HG03064 (cell line): Measurements from ENCODE around the gene PCCA.
"Not testable (repeated sequence)": the region's sequence is repeated elsewhere in the genome, so short reads cannot be mapped to it uniquely, and the experiment has no call there.

Source experiments
- ATAC-seq: cut with Tn5 transposase; IDR thresholded peaks from one replicate; pipeline ENCODE4 v1.9.1; 2021; ENCODE audit warnings: low read depth; ENCODE audit not compliant: unreplicated experiment

Gene PCCA

DNA sequence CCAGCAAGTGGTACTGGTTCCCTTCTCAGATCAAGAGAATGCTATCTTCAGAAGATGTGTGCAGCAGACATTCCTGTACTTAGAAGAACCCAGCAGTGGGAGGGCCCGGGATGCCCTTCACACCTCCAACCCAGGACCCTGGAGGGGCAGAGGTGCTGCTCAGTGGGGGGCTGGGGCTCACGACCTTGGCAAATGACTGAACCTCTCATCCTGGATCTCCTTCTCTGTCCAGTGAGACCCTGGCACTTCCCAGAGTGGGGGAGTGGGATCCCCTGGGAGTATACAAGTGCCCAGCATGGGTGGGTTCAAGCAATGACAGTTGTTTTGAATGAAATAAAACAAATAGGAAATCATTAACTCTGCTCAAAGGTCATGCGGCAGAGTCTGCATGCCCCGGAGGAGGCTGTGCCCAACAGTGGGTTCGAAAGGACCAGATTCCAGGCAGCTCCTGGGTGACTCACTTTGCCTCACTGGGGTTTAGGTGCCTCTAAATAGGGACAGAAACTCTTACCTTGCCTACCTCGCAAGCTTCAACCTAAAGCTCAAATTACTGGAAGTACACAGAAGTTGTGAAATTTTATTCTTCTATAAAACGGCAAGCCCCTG lies 472.8 kb downstream of the PCCA start:
- ATAC-seq = no peak

DNA sequence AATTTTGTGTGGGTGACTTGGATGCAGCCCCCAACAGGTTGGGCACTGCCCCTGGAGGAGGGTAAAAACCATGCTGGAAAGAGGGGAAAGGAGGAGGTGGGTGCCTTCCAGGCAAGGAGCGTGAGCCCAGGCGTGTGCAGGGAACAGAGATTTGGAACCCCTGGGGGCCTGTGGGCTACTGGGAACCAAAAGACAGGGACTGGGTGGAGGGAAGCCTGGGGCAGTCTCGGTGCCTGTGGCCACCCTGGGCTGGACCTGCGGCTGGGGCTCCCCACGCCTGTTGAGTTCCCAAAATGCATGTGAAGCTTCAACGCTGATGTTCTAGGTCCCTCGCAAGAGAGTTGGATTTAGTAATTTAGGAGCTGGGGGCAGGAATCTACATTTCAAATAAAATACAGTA lies 474.9 kb downstream of the PCCA start:
- ATAC-seq = no peak

DNA sequence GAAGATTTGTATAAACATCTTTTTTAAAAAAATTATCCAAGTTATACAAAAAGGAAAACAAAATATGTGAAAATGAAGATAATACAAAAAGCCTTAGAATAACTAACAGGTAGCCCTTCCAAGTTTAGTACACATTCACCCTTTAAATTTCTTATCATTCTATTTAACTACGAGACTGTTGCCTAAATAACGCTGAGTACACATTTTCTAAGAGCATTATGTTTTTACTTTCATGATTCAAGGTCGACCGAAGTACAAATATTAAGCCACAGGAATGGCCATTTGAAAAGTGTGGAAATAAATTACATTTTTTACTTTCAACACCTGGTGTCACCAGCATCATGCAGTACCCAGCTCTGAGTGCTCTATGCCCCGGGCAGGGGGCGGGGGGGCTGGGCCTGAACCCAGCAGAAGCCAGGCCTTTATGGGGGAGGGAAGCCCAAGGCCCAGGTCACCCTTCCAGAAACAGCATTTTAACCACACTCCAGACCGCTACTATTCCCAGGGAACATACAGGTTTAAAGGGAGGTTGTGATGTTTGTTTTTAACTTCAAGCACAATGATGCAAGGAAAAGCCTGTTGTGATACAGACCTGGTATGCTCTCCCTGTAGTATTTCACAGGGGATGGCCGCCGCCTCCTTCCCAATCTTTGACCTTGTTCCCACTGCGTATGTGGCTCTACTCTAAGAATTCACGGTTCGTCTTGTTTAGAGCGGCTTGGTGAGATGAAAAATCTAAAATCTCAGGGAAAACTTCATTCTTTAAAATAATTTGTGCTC lies 475.7 kb downstream of the PCCA start:
- no peak for ATAC-seq

DNA sequence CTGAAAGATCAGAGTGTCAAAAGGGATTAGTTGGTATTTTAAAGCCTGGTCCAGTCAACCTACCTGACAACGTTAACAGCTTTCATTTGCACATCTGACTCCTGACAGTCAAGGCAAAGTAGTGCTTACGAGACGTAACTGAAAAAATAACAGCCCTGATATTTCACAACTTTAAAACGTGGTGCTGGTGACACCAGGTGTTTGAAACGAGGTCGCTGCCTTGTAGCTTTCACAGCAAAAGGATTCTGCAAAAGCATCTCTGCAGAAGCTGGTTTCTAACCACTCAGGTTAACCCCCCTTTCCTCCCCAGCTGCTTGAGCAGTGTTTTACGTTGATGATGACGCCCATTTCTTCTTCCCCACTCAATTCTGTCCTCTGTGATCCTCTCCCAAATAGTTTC lies 476.4 kb downstream of the PCCA start:
- ATAC-seq = no peak

DNA sequence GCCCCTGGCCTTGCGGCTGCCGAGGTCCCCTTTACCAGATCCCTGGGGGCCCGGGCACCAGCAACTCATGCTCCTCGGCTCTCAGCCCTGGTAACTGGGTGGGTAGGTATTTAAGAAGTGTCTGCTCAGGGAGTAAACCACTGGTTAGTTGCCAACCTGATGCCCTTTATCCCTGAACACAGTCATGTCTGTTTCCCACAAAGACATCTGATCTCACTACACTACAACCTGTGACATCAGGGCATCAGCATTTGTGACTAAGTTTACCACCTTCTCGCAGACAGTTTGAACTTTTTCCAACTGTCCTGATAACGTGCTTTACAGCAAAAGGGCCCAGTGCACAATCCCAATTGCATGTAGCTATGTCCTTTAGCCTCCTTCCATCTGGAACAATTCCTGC lies 477.6 kb downstream of the PCCA start:
- ATAC-seq = no peak

DNA sequence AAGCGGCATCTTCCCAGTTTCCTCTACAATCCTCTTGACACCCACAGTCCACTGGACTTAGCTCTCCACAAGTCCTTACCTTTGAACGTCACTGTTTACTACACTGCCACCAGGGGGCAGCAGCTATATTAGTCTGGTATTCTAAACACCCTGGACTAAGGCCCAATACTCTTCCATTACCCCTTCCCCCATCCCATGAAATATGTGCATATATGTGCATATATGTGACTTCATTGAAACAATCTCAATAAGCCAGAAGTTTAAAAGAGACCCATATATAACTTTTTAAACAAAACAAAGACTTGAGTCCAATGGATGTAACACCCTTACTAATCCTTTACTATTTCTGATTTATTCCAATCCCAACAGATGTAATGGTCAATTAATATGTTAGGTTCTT lies 484.2 kb downstream of the PCCA start:
- peak; percentile 92 for ATAC-seq

DNA sequence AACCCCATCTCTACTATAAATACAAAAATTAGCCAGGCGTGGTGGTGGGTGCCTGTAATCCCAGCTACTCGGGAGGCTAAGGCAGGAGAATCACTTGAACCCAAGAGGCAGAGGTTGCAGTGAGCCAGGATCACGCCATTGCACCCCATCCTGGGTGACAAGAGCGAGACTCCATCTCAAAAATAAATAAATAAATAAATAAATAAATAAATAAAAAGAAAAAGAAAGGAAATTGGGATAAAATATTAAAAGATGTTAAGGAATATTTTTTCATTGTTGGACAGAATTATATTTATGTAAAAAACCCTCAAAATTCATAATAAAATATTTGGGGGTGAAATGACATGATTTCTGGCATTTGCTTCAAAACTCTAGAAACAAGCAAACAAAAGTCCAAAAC lies 488.3 kb downstream of the PCCA start:
- ATAC-seq = not testable (repeated sequence)
